Measurements from ENCODE around the gene ONECUT3. TPM values are rescaled to one million over a fixed set of nuclear protein-coding genes. Genes with fewer than 3 reads are reported as not detected.

Gene ONECUT3
- total and polyA plus RNA-seq, 4 donors = not detected

DNA sequence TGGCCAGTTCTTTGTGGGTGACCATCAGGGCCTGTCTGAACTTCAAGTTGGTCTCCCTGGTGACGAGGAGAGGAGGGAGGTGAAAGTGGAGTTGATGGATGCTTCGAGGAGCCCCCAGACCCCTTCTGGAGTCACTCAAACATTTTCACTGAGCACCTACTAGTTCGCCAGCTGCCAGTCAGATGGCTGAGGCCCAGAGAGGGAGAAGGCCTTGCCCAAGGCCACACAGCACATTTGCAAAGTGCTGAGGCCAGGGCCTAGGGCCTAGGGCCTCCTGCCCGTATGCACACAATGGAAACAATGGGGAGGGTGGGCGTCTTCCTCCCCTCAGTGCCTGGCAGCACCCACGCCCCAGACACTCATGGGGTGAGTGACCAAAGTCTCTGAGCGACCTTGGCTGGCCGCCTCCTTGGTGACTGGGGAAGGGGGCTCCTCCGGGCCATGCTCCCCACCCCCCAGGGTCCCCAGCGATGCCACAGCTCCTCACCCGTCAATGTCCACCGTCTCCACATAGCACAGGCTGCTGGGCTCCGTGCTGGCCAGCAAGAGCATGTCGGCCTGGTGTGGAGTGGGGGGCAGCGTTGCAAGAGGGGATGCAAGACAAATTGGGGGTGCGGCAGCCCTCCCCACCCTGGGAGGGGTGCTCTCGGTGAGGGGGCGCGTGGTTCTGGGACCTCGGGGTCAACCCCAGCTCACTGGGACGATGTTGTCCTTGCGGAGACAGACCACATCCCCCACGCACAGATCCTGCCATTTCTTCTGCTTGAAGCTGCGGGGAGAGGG lies 52.3 kb downstream of the ONECUT3 start (continued):
- TF ChIP-seq ZBTB33 (IDR thresholded peaks at IDR 0.05) (no peak), NR2F2 (IDR thresholded peaks at IDR 0.05) (no peak), YY1 (IDR thresholded peaks at IDR 0.05) (no peak), HNF4G (IDR thresholded peaks at IDR 0.05) (no peak), JUND (IDR thresholded peaks at IDR 0.05) (no peak), HNF4A (conservative IDR thresholded peaks at IDR 0.05) (no peak)
- TF ChIP-seq, protein P1, sequence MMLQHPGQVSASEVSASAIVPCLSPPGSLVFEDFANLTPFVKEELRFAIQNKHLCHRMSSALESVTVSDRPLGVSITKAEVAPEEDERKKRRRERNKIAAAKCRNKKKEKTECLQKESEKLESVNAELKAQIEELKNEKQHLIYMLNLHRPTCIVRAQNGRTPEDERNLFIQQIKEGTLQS (IDR thresholded peaks at IDR 0.05) = no peak

- no peaks in the 10 kb centered on the region for H3K4me1 ChIP-seq (ENCODE audit: control insufficient read depth in 4 of 4, insufficient read depth in 4 of 4, low read length in 3 of 4)
- no peak for DNase-seq (ENCODE audit: low spot score)
- H3K4me3 ChIP-seq (ENCODE audit: low read depth in 1 of 3, low read length in 3 of 3) = no peak overlapping the region
- TF ChIP-seq, protein P2, sequence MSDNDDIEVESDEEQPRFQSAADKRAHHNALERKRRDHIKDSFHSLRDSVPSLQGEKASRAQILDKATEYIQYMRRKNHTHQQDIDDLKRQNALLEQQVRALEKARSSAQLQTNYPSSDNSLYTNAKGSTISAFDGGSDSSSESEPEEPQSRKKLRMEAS (IDR thresholded peaks at IDR 0.05) = no peak
- TF ChIP-seq NR2F2 (IDR thresholded peaks at IDR 0.05) = no peak
- no peak for TF ChIP-seq EGR1 (IDR thresholded peaks at IDR 0.05; ENCODE audit: low read depth in 2 of 2)
- no peak for TF ChIP-seq YY1 (IDR thresholded peaks at IDR 0.05)
- TF ChIP-seq, protein P1 (IDR thresholded peaks at IDR 0.05) = no peak
- TF ChIP-seq FOXA2 (IDR thresholded peaks at IDR 0.05) = no peak
- no peak for TF ChIP-seq RXRA (IDR thresholded peaks at IDR 0.05)
- no peak for TF ChIP-seq TAF1 (conservative IDR thresholded peaks at IDR 0.05)
- TF ChIP-seq SP1 (IDR thresholded peaks at IDR 0.05) = no peak
- TF ChIP-seq RAD21 (IDR thresholded peaks at IDR 0.05) = no peak
- no peak for TF ChIP-seq REST (IDR thresholded peaks at IDR 0.05)
- WGBS = 82% methylated on average over 45 of the region's 45 CpGs
- no peaks in the 10 kb centered on the region for H3K36me3 ChIP-seq (ENCODE audit: control insufficient read depth in 4 of 4, insufficient read depth in 3 of 4, low read depth in 1 of 4, low read length in 3 of 4)
- H3K27me3 ChIP-seq (ENCODE audit: control insufficient read depth in 4 of 4, insufficient read depth in 4 of 4, low read length in 3 of 4) = no peaks in the 10 kb centered on the region
- H3K9ac ChIP-seq (ENCODE audit: low read depth in 1 of 2, low read length in 2 of 2) = no peak overlapping the region
- H3K9me3 ChIP-seq (ENCODE audit: control insufficient read depth in 4 of 4, low read length in 3 of 4) = no peaks in the 10 kb centered on the region
- H3K27ac ChIP-seq (ENCODE audit: low read depth in 1 of 2, low read length in 2 of 2) = no peak overlapping the region
Observed at GRCh38 chr19:1806184-1807029, 53.1 kb downstream of the ONECUT3 start.

Measured in liver (tissue), 9 donors.